HS-27A (cell line): Measurements from ENCODE around the gene DENND2D.

Experiments used
- DNase-seq: peaks from one replicate; pipeline ENCODE4 v3.0.0-alpha.2; 2012; ENCODE audit warnings: low read depth, missing footprints

DENND2D gene

GRCh38 chr1:111199881-111200801, at the start of gene DENND2D:
DENND2D (minus strand) TSS chr1:111200646; CDS start chr1:111200459, 187 bp downstream.
- no peak for DNase-seq

GRCh38 chr1:111249960-111250359, 49.5 kb upstream of the DENND2D start:
- DNase-seq = no peak

- no peak for DNase-seq
Measured at GRCh38 chr1:111247125-111247838, 46.8 kb upstream of the DENND2D start.

- no peak for DNase-seq
Measured at GRCh38 chr1:111242805-111243523, 42.5 kb upstream of the DENND2D start.

- no peak for DNase-seq
Measured at GRCh38 chr1:111241797-111242196, 41.4 kb upstream of the DENND2D start.

- DNase-seq = no peak
Measured at GRCh38 chr1:111238056-111238795, 37.8 kb upstream of the DENND2D start.

GRCh38 chr1:111236806-111237205, 36.4 kb upstream of the DENND2D start:
- DNase-seq = no peak

- no peak for DNase-seq
Measured at GRCh38 chr1:111236379-111236778, 35.9 kb upstream of the DENND2D start.

GRCh38 chr1:111234866-111235265, 34.4 kb upstream of the DENND2D start:
- DNase-seq = no peak

- no peak for DNase-seq
Measured at GRCh38 chr1:111234258-111234657, 33.8 kb upstream of the DENND2D start.

- DNase-seq = no peak
Measured at GRCh38 chr1:111232134-111232533, 31.7 kb upstream of the DENND2D start.

- DNase-seq = no peak
Measured at GRCh38 chr1:111228748-111229126, 28.3 kb upstream of the DENND2D start.

- DNase-seq = no peak
Measured at GRCh38 chr1:111227851-111228747, 27.7 kb upstream of the DENND2D start.

- no peak for DNase-seq
Measured at GRCh38 chr1:111227434-111227833, 27.0 kb upstream of the DENND2D start, which contains the start of gene CHI3L2. CHI3L2 (plus strand) TSS chr1:111227713; CDS start chr1:111227730, 17 bp downstream.

GRCh38 chr1:111225717-111226400, 25.4 kb upstream of the DENND2D start:
- DNase-seq = no peak

- no peak for DNase-seq
Measured at GRCh38 chr1:111225091-111225490, 24.6 kb upstream of the DENND2D start.

GRCh38 chr1:111223126-111223685, 22.8 kb upstream of the DENND2D start:
- no peak for DNase-seq

- DNase-seq = no peak
Measured at GRCh38 chr1:111222308-111223125, 22.1 kb upstream of the DENND2D start.
